GM19324 (cell line): ENCODE results near the gene TMEM139.

Experiments
- ATAC-seq: cut with Tn5 transposase; IDR thresholded peaks from one replicate; pipeline ENCODE4 v1.9.1; 2021; ENCODE audit warnings: mild to moderate bottlenecking, moderate library complexity; ENCODE audit not compliant: unreplicated experiment, low FRiP score

TMEM139 gene

DNA sequence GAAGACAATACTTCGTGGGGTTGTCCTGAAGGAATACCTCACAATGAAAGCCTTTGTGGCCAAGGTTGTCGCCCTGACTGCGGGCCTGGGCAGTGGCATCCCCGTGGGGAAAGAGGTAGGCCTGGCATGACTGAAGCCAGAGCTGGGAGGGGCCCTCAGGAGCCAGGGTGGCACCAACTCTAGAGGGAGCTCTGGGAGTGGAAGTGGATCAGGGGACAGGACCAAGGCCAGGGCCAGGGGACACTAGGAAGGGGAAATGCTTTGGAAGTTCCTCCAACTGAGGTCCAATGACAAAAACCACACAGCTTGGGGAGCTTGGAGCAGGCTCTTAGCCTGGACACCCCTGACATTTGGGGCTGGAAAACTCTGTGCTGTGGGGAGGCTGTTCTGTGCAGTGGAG lies 37.0 kb downstream of the TMEM139 start:
- no peak for ATAC-seq

DNA sequence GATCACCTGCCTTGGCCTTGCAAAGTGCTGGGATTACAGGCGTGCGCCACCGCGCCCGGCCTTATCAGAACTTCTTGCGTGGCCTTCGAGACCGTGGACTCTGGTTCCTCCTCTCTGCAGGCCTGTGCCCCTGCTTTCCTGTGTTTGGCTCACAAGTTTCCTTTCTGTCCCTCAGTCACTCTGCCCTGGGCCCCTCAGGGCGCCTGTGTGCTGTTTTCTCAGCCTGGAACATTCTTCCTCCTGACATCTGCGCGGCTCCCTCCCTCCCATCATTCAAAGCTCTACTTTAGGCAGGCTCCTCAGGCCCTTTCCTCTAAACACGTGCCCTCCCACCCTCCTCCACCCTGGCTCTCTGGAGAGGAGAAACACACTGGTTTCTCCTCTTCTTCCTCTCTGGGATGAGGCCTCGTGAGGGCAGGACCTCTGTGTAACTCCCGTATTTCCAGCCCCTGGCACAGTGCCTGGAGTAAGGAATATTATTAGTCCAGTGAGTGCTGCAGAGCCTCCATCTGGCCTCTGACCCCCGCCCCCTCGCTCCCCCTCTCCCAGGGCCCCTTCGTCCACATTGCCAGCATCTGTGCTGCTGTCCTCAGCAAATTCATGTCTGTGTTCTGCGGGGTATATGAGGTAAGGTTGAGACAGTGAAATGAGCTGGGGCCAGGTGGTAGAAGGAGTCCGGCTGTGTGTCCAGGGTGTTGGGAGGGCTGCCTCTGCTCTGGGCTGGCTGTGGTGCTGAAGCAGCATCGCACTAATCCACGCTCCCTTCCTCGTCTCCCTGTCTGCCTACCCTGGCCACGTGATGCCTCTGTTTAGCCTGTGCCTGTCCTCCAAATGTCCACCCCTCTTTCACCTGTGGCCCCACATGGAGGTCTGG lies 38.2 kb downstream of the TMEM139 start:
- ATAC-seq = no peak

DNA sequence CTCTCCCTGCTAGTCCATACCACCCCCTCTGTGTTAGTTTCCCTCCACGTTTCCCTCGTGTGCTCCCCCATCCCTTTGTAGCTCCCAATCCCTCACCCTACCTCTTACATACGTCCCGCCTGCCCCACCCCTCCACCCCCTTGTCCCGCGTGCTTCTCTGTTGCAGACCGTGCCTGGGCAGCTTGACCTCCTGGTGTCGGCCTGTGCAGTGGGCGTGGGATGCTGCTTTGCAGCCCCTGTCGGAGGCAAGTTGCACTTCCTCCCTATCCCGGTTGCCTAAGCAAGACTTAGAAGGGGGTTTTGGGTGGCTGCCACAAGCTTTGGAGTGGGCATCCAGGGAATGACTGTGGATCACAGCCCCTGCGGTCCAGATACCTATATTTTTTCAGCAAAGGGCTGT lies 38.9 kb downstream of the TMEM139 start:
- ATAC-seq = no peak

DNA sequence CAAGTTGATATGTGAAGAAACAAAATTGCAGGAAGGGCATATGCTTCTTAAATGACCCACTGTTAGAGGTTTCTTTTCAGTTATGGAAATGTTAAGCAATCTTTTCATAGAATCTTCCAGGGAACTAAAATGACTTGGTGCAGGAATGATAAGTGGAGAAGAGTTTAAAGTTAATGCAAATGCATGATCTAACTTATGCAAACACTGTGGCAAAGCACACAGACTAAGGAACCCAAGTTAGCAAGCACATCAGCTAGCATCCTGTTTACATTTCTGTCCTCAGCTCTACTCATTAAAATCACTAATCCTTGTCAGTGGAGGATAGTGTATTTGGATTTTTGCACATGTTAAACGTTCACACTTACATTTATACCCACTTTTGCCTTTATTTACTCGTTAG lies 40.5 kb downstream of the TMEM139 start:
- peak; percentile 64 for ATAC-seq

DNA sequence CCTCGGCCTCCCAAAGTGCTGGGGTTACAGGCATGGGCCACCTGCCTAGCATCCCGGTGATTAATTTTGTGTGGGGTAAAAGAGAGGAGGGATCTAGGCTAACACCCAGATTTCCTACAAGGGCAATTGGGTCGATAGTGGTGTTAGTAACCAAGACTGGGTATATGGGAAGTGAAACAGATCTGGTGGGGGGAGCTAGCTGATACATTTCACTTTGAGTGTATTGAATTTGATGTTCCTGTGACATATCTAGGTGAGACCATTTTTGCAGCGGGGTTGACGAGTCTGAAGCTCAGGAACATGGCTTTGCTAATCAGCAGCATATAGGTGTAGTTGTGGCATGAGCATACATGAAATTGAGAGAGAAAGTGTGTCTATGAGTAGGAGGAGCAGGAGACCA lies 43.1 kb downstream of the TMEM139 start:
- peak; percentile 55 for ATAC-seq

DNA sequence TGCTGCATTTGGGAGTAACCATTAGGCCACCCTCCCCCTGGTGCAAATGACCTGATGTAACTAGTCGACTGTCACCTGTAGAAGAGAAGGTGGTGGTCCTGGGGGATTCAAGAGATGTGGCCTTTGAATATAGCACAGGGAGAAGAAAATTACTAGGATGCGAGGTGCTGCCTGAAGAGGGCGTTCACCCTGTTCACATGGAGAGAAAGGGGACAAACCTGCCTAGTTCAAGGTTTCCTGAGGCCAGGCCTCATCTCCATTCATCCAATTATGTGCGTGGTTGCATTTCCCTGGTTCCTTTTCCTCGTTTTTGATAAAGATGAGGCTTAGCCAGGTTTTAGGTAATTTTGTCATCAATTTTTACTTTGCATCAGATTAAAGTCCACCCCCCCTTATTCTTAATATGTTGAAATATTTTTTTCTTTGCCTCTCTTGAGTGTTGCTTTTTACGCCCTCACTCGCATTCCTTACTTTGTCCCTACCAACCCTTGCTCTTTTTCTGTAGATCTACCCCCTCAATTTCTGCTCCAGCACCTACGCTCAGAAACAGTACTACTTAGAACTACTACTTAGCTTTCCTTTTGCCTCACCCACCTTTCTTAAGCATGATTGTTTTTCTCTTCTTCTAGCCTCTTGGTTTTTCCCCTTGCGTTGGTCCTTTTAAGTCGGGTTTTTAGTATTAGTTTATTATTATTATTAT lies 44.9 kb downstream of the TMEM139 start:
- no peak for ATAC-seq

DNA sequence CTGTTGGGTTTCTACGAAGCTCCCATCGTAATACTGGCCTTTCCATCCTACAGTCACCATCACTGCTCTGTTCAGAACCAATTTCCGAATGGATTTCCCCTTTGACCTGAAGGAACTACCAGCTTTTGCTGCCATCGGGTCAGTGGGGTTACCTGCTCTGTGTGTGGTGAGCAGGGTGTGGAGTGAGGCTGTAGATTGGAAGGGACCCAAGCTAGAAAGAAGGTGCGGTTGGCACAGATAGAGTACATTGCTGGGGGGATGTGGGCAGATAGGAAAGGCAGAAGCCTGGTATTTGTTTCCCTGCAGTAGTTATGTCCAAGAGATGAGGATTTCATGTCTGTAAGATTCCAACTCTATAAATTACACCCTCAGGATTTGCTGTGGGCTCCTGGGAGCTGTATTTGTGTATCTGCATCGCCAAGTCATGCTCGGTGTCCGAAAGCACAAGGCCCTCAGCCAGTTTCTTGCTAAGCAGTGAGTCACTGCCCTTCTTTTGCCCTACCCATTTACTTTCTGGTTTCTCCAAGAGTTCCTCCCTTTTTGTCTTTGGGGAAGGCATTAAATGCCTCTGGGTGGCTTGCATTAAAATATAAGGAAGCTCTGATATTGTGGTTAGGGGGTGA lies 46.5 kb downstream of the TMEM139 start:
- no peak for ATAC-seq

DNA sequence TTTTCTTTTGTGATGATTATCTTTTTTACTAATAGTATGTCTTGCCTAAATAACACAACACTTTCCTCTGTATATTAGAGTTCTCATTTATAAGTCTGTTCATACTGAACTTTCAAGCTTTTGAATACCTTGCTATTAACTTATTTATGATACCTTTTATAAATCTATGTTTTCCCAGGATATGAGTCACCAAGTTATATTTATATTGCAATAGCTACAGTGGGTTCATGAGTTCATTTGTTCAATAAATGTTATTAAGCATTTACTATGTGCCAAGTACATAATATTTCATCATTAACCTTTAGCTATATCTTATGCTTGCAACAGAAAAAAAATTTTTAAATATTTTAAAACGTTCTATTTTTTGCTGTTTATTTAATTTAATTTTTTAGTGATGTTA lies 49.5 kb downstream of the TMEM139 start:
- no peak for ATAC-seq

DNA sequence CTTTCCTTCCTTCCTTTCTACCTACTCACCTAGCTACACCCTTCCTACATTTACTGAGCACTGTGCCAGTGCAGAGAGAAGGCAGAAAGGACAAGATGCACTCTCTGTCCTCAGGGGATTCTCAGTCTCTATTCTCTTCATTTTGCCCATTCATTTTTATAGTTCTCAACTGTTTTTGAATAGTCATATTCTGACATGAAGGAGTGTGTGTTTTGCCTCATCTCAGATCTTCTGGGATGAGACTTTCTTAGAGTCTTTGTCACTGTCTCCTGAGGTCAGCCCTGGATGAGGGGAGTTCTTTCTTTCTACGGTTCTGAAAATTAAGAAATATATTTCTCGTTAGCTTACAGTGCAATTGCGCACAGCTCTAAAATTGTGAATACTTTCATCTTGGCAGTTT lies 52.5 kb downstream of the TMEM139 start:
- no peak for ATAC-seq
